GM15510 (cell line): Measurements from ENCODE around the gene BTNL3.

Source experiments
- POLR2A ChIP-seq: IDR thresholded peaks from 3 replicates; pipeline ENCODE4 v1.6.1; 2011; ENCODE audit warnings: borderline replicate concordance; ENCODE audit not compliant: insufficient read length; ENCODE audit errors: extremely low read depth

The BTNL3 gene, protein sequence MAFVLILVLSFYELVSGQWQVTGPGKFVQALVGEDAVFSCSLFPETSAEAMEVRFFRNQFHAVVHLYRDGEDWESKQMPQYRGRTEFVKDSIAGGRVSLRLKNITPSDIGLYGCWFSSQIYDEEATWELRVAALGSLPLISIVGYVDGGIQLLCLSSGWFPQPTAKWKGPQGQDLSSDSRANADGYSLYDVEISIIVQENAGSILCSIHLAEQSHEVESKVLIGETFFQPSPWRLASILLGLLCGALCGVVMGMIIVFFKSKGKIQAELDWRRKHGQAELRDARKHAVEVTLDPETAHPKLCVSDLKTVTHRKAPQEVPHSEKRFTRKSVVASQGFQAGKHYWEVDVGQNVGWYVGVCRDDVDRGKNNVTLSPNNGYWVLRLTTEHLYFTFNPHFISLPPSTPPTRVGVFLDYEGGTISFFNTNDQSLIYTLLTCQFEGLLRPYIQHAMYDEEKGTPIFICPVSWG

DNA sequence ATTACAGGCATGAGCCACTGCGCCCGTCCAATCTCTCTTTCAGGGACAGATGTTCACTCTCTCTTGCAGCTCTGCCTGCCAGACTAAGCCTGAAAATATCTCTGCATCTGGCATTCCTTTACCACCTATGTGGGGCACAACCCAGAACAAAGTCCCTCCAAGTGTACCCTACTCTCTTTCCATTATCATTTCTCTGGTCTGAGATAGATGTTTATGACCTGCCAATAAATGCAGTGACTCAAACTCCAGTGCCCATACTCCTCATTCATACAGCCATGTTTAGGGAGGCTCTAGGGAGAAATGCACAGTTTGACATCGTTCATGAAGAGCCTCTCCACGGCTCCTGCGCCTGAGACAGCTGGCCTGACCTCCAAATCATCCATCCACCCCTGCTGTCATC lies at the start of gene BTNL3:
Gene BTNL3, plus strand, starts transcription at position 255 of the 400 bp plus-strand sequence. CDS start 183 bp downstream, outside the sequence.
- no peak for TF ChIP-seq POLR2A

DNA sequence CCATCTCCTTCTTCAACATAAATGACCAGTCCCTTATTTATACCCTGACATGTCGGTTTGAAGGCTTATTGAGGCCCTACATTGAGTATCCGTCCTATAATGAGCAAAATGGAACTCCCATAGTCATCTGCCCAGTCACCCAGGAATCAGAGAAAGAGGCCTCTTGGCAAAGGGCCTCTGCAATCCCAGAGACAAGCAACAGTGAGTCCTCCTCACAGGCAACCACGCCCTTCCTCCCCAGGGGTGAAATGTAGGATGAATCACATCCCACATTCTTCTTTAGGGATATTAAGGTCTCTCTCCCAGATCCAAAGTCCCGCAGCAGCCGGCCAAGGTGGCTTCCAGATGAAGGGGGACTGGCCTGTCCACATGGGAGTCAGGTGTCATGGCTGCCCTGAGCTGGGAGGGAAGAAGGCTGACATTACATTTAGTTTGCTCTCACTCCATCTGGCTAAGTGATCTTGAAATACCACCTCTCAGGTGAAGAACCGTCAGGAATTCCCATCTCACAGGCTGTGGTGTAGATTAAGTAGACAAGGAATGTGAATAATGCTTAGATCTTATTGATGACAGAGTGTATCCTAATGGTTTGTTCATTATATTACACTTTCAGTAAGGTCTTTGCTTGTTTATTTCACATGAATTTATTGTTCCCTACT lies 38.2 kb upstream of the BTNL3 start:
- no peak for TF ChIP-seq POLR2A

DNA sequence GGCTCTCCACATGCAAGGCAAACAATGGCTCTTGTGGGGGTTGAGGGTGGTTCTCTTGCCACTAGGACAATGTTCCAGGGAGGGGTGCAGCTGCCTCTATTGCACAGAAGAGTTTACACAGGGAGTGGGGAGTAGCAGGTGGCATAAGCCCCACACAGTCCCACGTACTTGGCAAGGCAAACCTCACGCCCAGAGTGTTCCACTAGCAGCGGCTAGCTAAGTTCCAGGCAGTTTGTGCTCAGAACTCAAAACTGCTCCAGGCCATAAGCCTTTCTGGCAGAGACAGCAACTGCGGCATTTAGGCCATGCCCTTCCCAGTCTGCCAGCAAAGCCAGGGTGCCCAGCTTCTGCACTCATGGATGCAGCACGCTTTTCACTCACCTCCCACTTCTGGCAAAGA lies 29.0 kb upstream of the BTNL3 start:
- no peak for TF ChIP-seq POLR2A

- TF ChIP-seq POLR2A: no peak
These were observed 28.4 kb upstream of the BTNL3 start for GRCh38 chr5:180960209-180960608.

DNA sequence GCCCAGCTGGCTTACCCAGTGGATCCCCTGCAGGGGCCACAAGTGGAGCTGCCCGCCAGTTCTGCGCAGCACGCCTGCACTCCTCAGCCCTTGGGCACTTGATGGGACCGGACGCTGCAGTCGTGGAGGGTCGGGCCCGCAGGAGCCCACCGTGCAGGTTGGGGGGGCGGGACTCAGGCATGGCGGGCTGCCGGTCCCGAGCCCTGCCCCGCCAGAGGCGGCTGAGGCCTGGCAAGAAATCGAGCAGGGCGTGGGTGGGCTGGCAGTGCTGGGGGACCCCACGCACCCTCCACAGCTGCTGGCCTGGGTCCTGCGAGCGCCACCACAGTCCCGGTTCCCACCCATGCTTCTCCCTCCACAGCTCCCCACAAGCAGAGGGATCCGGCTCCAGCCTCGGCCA lies 19.2 kb upstream of the BTNL3 start:
- no peak for TF ChIP-seq POLR2A

- TF ChIP-seq POLR2A: no peak
These were observed 18.3 kb upstream of the BTNL3 start for GRCh38 chr5:180970336-180970735.

DNA sequence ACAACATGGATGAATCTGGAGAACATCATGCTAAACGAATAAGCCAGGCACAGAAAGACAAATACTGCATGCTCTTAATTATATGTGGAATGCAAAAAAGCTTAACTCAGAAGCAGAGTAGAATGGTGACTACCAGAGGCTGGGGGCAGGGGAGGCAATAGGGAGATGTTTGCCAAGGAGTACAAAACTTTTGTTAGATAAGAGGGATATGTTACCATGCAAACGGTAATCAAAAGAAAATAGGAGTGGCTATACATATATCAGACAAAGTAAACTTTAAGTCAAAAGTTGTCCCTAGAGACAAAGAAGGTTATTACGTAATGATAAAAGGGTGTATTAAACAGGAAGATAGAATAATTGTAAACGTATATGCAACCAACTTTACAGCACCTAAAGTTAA lies 17.8 kb upstream of the BTNL3 start:
- no peak for TF ChIP-seq POLR2A

- TF ChIP-seq POLR2A: no peak
These were observed 13.9 kb upstream of the BTNL3 start for GRCh38 chr5:180974612-180975315.

DNA sequence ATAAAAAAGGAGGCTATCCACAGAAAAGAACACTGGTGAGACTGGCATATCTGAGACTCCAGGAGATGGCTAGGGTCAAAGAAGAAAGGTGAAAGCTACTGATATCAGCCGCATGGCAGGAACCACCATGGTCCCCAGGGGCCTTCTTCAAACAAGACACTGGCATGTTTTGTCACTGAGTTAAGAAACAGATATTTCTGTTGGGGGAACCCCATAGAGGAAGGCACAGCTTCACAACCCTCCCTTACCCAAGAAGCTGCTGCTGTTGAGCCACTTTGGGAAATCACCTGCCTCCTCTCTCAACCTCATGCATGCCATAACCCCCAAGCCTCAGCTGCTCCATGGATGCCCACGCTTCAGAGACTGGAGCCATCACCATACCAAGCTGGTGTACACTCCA lies 13.3 kb upstream of the BTNL3 start:
- TF ChIP-seq POLR2A: no peak

DNA sequence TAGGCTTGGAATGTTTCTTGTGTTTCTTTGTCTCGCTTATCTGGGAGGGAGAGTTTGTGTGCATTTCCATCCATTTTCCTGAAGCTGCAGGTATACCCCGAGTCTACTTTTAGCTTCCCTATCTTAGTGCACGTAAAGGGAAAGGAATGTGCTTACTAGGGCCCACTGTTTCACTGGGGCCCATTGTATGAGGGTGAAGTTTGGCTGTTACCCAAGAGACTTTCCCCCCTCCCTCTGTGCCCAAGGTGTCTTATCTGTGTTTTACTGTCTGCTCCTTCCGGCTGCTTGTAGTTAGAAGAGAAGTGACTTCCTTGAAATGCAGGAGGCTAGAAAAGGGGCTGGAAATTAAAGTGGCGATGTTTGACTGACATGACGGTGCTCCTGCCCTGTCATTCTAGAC lies 12.1 kb upstream of the BTNL3 start:
- no peak for TF ChIP-seq POLR2A

DNA sequence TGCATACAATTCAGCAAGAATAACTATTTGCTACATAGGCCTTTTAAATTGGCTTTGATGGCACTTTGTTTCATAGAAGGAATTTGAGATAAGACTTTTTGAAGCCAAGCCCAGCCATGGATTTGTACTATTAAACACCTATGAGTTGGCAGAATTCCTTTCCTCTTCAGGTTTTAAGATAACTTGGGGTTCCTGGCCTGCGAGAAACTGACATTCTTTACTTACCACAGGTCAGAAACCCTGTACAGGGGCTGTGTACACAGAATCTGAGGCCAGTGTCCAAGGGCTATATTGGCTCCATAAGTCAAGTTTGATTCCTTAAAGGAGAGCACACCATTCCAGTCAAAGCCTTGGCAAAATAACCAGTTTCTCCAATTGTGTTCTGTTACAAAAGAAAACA lies 10.8 kb upstream of the BTNL3 start:
- no peak for TF ChIP-seq POLR2A

DNA sequence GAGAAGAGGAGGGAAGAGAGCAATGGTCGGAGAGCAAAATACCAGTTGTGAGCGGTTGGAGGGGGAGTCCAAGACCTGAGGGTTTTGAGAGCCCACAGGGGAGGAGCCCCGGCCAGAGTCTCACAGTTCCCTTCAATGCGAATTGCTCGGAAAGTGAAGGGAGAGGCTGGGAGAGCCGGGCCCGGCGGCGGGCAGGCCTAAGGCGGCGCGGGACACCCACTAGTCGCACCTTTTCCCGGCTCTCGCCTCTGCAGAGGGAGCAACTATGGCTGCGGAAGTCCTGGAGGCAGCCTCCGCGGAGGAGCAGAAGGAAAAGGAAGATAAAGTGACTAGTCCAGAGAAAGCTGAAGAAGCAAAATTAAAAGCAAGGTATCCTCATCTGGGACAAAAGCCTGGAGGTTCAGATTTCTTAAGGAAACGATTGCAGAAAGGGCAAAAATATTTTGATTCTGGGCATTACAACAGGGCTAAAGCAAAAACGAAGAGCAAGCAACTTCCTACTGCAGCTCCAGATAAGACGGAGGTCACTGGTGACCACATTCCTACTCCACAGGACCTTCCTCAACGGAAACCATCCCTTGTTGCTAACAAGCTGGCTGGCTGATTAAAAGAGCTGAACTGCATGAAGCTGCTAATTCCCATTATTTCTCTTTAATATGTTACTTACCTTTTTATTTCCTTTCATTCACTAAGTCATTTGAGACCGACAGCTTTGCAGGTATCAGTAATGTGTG lies 6.5 kb upstream of the BTNL3 start:
- TF ChIP-seq POLR2A: no peak

DNA sequence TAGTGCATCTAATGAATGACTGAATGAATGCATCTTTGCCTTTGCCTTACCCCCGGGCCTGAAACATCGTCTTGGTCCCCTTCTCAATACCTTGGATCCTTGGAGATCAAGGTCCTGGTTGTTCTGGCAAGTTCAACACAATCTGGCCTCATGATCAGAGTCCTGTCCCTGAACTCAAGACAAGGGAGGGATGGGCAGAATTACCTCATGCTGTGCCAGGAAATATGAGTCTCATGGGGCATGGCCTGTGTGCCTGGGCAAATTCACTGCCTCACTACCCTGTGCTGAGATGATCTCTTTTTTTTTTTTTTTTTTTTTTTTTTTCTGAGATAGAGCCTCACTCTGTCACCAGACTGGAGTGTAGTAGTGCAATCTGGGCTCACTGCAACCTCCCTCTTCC lies 630 bp upstream of the BTNL3 start:
- TF ChIP-seq POLR2A: no peak

DNA sequence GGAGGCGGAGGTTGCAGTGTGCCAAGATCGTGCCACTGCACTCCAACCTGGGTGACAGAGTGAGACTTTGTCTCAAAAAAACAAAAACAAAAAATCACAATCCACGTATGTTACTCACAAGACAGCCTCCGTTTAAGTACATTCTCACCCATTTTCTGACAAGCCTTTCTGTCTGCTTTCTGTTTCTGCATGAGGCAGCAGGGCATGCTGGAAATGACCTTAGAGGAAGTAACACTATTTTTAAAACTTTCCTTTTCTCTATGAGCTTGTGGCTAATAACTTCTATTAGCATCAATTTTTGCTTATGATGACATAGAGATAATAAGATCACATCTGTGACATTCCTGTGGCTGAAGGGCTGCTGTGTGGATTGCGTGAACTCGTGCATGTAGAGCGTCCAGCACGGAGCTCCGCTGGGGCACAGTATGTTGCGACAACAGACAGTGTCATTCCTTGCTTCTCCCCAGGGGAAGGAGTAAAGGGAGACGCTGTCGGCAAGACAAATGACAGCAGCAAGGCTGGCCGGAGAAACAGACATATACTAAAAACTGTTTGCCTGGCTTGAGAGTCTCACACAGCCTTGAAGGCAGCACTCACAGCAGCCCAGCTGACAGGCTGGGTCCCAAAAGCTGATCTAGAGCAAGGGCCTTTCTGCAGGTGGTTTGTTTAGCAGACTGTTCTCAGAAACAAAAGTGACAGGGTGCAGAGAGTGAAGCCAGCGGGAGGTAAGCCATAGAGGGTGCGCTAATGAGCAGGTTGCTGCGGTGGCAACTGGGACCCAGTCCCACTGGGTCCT lies 1.6 kb downstream of the BTNL3 start:
- TF ChIP-seq POLR2A: no peak

DNA sequence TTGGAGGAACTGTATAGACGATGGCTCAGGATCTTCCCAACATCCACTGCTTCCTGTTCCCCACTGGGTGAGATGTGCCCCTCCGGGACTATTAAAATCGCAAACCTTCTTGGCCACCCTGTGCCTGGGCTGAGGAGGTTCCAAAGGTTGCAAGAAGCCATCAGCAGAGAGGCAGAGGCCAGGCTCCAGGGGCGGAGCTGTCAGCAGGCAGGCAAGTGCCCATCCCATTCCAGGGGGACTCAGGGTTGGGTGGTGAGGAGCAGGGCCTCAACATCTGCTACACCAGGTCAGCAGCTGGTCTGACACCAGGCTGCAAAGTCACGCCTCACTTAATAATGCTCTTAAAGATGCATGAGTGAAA lies 2.2 kb downstream of the BTNL3 start:
- TF ChIP-seq POLR2A: no peak

DNA sequence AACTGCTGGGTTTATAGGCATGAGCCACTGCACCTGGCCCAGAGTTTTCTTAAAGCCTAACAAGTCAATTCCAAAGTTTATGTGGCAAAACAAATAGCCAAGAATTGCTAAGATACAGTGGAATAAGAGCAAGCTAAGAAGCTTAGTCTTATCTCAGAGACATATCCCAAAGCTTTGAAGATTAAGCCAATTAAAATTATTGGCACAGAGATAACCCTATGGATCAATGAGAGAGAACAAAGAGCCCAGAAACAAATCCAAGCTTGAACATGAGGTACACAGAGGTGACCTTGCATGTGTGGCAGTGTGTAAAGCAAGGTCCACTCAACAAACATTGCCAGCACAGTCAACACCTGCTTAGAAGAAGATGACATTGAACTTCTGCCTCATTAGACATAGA lies 13.3 kb downstream of the BTNL3 start:
- no peak for TF ChIP-seq POLR2A
